Measurements from ENCODE around the gene TENM3.

- no peak for TF ChIP-seq POLR2A (IDR thresholded peaks at IDR 0.05)
- TF ChIP-seq CTCF (IDR thresholded peaks at IDR 0.05): no peak
Observed at GRCh38 chr4:182600093-182600492, 356.9 kb downstream of the TENM3 start.

All from Peyer's patch (tissue), 4 donors.